Measurements from ENCODE around the gene ZNF334.

Gene ZNF334

DNA sequence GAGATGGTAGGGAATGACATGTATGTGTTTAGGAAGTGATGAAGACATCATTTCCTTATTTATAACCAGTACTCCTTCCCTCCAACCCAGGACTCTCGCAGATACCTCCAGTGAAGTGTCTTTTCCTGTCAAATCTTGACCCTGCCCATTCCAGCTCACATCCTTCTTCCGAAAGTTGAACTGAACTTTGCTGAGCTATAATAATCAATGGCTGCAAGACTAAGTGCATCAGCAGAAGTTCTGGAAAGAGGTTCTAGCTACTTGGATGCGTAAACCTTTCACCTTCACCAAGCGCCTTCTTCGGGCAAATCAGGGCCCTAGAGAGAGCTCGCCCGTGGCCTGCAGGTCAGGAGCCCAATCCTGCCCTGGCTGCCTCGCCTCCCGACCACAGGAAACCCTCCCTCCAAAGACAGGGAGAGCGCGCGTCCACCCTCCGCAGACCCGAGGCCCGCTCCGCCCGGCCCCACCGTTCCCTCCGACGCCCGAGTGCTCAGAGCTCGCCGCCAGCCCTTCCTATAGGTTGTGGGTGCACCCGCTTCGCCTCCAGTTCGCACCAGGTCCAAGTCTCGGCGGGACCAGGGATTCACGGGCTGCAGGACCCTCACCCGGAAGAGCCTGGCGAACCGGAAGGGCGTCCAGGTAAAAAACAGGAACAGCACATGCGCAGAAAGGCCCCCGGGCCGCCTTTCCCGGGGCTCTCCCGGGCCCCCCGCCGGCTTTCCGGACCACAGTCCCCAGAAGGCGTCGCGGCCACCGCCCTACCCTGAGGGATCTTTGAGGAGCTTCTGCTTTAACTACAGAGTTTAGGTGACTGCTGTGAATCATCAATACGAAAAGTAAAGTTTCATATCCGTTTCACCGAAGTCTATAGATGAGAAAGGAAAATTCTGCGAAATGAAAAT is at the start of gene ZNF334:
Gene ZNF334, minus strand, starts transcription at position 617 of the 902 bp plus-strand sequence. CDS start 1,457 bp downstream, outside the sequence.
- DNase-seq (ENCODE audit: low read depth), result no peak

DNA sequence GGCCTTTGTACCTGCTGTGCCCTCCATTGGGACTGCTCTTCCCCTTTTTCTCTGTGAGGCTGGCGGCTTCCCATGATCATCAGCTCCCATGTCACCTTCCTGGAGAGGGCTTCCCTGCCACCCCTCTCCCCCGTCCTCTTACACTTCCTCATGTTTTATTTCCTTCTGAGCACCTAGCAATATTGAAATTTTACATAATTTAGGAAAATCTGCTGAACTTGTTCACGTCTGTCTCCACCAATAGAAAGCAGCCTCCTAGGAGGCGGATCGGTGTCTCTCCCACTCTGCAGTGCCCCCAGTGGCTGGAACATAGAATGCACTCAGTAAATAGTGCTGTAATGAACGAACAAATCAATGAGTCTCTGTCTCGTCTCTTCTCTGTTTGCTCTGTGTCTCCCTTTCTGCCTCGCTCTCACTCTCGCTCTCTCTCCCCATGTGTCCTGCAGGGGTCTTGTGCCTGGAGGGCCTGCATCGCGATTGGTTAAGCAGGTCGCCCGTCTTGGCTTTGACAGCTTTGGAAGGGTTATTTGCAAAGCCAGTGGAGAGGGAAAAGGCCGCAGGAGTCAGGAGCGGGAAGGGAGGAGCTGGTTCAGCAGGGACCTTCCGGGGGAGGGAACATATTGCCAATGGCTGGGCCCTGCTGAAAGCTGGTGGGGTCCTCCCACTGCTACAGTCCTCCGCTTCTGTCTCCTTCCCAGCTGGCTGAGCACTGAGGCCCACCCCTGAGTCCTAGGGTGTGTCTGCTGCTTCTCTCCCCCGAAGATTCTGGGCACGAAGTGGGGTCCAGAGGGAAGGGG is 49.2 kb upstream of the ZNF334 start:
- peak; percentile 37 for DNase-seq (ENCODE audit: low read depth)

DNA sequence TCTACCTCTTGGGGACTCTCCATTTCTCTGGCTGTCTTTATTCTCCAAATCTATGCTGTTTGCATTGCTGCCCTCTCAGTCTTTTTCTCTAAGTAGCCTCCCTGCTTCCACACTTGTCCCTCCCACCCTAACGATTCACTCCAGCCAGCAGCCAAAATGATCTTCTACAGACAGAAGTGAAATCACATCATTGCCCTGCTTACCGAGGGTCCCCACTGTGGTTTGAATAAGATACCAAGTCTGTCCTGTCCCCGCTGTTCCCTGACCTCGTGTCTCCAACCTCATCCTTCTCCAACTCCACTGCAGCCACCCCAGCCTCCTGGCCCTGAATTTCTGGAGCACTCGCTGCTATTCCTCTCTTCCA is 48.6 kb upstream of the ZNF334 start:
- DNase-seq (ENCODE audit: low read depth), result no peak

DNA sequence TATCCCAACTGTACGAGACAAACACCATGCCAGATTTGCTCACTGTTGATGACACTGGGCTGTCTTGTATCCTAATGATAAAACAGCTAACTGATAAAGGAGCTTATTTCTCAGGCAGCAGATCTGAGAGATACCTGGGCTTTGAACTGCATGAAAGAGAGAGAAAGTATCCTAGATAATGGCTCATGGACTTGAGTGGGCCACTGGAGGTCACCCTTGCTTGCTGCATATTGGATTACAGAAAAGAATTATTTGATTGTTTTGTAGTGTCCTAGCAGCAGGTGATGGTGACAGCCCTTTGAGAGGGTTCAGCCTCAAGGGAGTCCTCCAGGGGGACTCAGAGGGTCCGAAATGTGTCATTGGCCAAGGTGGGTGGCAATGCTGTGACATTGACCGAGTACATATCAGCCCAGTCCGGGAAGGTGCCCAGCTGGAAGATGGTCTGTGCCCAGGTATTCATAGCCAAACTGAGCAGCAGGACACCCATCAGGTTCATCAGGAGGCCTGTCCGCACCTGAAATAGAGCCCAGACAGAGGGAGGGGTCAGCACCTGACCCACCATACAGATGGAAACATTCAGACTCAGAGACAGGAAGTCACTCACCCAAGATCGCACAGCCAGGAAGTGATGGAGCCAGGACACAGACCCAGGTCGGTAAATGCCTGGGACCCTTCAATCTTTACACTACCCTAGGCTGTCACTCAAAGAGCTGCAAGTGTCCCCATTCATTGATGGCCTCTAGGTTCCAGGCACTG is 46.5 kb upstream of the ZNF334 start:
- no peak for DNase-seq (ENCODE audit: low read depth)

DNA sequence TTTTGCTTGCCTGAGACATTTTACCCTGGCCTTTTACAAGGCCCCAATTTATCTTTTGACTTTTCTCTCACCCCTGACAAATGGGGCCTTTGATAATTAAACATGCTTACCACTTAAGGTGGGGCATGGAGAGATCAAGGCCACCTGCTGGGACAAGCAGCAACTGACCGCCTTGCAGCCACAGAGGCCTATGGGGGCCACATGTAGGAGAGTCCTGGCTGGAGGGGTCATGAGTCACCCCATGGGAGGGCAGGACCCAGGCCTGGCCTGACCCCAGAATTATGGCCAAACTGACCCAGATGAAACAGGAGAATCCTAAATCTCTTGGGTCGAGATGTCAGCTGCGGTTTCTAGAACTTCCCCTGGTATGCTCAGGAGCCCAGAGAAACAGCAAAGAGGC is 45.6 kb upstream of the ZNF334 start:
- no peak for DNase-seq (ENCODE audit: low read depth)

DNA sequence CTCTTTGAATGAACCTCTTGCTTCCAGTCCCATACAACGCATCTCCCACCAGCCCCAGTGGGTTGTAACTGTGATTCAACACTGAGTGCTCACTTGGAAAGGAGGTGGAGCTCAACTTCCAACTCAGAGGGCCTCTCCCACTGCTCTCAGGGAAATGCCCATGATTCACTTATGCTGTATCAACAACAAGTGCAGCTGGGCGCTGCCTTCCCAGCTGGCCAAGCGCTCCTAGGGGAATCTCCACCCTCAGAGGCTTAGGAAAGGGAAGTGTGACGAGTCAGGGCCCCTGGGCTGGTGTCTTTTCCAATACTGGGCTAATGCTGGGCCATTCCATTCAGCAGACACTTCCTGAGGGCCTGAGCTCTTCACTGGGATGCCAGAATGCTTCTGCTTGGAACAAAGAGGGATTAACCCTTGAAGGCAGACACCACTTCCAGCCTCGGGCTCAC is 45.2 kb upstream of the ZNF334 start:
- DNase-seq (ENCODE audit: low read depth), result no peak

DNA sequence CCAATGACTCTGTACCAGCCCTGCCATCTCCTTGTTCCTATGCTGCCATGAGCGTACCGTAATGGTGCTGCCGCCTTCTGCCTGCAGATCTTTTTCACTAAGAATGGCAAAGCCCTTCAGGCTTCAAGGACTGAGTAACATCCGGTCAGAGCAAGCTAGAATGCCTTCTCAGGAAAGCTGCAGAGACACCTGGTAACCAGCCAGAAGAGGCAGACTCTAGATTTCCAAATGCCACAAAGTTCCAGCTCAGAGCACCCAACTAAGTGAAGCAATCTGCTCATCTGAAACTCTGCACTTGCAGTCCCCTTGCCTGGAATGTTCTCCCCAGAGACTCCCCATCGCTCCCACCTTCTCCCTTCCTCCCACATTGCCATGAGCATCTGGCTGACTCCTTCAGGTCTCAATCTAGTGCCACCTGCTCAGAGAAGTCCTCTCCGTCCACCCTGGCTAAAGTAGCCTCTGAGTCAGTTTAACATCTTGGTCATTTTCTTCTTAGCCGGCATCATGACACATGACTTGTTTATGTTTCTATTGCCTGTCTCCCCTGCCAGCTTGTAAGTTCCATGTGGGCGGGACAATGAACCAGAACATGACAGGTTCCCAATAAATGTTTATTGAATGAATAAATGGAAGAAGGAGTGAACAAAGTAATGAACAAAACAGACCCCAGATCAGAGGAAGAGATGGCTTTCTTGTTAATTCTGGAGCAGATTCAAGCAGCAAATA is 44.0 kb upstream of the ZNF334 start:
- DNase-seq (ENCODE audit: low read depth), result no peak

DNA sequence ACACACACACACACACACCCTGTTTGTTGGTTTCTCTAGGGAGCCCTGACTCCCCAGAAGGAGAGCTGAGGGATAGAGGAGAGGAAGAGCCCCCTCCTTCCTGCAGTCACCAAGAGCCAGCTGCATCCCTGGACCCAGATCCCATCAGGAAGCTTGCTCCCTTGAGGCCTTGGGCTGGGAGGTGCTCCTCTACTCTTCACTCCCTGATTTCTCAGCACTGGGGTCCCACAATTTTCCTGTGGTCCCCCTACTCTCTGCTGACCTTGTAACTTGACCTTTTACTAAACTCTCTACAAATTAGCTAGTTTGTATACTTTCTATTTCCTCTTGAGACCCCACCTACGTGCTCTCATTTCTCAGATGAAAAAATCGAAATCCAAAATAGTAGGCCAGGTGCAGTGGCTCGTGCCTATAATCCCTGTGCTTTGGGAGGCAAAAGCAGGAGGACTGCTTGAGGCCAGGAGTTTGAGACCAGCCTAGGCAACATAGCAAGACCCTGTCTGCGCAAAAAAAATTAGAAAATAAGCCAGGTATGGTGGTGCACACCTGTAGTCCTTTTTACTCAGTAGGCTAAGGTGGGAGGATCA is 42.1 kb upstream of the ZNF334 start:
- DNase-seq (ENCODE audit: low read depth), result no peak

DNA sequence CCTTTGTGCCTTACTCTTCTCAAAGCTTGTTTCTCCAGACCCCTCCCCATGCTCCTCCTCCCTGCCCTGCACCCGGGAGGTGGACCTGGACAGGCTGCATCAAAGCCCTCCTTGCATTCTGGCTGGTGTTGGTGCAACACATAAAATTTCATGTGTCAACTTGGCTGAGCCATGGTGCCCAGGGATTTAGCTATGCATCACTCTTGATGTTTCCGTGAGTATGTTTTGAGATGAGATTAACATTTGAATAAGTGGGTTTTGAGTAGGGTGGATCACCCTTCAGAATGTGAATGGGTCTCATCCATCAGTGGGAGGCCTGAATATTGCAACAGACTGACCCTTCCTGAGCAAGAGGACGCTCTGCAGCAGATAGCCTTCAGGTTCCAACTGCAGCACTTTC is 41.5 kb upstream of the ZNF334 start:
- DNase-seq (ENCODE audit: low read depth), result no peak

DNA sequence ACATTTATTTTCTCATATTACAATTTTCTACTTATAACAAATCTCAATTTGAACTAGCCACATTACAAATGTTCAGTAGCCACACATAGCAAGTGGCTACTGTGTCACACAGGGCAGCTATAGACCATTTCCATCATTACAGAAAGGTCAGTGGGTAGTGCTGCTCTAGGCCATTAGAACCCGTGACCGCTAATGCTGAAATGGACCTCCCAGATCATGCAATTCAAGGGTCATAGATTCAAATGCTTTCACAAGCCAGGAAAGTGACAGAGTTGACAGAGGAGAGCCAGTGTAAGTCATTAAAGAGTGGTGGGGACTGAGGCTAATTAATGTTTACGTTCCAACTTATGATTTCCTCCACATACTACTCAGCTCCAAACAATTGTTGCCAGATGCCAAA is 40.6 kb upstream of the ZNF334 start:
- no peak for DNase-seq (ENCODE audit: low read depth)

DNA sequence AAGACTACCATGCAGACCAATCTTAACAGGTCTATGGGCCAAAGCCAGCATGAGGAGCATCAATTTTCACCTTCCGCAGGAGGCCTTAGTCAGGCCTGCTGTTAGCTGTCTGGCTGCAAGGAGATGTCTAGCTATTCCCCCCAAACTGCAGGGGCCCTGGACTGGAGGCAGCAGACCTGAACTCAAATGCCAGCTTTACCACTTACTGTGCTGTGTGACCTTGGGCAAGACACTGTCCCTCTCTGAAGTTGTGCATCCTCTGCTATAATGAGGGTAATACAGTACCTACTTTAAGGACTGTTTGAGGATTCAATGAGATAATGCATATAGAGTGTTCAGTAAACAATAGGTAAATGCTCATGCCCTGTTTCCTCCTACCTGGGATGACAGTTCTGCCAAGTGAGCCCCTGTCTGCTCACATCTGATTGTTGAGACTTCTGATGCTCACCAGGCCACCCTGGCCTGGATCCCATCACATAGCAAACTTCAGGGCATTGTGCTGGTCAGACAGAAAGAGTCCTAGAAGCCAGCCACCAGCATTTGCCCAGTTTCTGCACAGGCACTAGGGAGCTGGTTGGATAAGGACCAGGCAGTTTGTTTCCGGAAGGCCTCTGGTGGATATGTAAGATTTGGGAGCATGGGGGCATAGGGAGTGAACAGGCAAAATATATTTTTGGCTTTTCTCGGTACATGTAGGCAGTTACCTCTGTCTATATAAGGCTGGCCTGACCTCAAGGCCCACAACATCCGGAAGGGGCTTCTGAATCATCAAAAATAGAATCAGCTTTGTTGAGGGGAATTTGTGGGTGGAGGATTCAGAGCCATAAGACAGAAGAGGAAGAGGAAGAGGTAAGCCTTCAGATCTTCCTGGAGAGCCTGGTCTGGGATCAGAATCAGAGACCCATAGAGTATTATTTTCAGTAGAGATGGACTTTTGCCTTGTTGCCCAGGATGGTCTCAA is 39.4 kb upstream of the ZNF334 start:
- DNase-seq (ENCODE audit: low read depth), result peak; percentile 27

DNA sequence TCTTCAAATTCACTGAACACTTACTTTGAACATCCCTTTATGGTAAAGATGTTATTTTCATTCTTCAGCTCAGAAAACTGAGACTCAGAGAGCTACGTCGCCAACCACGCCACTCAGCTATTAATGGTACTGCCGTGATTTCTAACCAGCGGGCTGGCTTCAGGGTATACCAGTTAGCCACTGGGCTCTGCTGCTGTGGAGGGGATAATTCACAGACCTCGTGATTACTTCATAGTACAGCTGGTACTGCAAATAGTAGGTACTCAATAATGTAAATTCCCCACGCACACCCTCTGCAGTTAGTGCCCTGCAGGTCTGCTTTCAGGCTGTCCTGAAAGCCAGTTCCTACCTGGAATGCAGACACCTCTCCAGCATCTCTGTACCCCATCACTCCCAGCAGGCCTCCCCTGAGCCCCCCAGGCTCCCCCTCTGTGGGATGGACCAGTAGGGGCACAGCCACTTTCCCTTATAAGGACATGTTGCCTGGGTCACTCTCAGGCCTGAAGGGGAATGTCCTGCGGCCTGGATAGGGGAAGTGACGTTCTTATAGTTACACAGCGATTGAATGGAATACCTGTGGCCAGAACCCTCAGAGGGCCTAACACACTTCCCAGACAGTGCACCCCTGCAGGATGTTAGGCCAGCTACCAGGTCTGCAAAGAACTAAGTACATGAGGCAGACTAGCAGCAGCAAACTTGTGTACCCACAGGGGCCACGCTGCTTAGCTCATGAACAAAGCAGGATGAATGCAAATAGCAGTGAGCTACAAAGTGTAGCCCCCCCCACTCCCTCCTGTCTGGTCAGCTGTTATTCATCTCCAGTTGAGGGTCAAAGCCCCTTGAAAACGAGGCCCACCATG is 38.4 kb upstream of the ZNF334 start:
- DNase-seq (ENCODE audit: low read depth), result no peak

DNA sequence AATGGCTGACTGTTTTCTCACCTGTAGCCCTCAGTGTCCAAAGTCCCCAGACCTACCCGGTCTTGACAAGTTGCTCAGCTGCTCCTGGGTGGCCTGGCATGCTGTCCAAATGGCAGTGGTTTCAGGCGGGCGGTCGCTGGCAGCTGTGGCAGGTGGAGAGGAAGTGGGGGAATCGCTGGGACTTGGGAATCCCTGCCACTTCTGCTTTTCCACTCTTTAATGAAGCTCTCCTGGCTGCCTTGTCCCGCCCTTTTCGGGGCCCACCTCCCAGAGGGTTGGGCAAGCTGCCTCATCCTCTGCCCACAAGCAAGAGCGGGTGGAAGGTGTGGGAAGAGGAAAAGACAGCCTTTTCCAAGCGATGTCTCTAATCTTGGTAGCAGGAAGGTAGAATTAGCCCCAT is 37.1 kb upstream of the ZNF334 start, which contains the start of gene OCSTAMP:
Gene OCSTAMP, minus strand, starts transcription at position 194 of the 400 bp plus-strand sequence. Its CDS starts 94 bp downstream, at position 100.
- DNase-seq (ENCODE audit: low read depth), result no peak

DNA sequence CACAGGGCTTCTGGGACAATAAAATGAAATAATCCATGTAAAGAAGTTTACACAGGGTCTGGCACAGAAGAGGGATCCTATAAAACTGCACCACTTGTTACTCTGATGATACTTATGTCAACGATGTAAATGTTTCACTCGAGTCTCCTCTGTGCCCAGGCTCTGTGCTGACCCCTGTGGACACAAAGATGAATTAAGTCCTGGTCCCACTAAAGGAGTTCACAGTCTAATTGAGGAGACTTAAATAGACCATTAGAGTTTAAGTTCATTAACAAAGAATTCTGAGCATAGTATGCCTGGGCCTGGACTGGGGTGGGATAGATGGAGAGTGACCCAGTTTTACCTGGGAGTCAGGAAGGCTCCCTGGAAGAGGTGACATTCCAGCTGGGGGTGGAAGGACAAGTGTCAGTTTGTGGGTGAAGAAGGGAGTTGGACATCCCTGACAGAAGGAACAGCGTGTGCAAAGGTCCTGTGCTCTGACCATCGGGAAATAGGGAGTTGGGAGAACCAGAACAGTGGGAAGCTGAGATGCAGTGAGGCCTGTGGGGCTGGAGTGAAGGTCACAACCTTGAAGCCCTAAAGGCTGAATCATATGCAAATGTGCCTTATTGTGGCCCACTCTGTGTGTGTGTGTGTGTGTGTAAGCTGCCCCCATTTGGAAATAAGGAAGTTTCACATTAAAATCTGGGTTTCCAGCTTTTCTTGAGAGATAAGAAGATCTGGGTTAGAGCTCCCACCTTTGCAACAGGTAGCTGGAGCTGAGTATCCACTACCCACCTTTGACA is 36.0 kb upstream of the ZNF334 start:
- DNase-seq (ENCODE audit: low read depth), result no peak

DNA sequence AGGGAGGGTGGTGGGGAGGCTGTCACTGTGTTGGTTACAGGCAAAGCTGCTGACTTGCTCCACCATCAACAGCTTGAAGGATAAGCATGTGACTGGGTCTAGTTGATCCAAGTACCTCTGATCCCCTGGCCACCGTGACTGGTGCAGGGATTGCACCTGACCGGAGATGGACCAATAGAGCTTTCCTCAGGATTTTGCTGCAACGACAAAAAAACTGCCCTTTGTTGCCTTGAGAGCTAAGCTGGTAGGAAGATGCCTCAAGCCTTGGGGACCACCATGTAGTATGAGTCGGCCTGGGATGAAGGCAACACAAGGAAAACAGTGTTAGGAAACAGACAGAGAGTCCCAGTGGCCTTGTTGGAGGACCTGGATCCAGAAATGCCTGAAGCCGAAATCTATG is 35.3 kb upstream of the ZNF334 start:
- no peak for DNase-seq (ENCODE audit: low read depth)

DNA sequence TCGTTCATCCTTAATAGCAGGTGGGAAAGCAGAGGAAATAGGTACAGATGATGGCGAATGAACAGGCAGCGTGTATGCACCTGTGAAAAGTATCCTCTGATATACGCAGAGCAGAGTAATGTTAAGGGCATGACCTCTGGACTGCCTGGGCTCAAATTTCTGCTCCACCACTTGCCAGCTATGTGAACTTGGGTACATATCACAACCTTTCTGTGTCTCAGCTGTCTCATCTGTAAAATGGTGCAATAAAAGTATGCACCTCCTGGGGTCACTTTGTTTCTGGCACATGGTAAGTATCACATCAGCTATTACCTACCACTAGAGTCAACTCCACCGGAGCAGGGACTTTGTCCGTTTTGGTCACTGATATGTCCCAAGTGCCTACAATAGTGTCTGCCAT is 34.6 kb upstream of the ZNF334 start:
- no peak for DNase-seq (ENCODE audit: low read depth)

DNA sequence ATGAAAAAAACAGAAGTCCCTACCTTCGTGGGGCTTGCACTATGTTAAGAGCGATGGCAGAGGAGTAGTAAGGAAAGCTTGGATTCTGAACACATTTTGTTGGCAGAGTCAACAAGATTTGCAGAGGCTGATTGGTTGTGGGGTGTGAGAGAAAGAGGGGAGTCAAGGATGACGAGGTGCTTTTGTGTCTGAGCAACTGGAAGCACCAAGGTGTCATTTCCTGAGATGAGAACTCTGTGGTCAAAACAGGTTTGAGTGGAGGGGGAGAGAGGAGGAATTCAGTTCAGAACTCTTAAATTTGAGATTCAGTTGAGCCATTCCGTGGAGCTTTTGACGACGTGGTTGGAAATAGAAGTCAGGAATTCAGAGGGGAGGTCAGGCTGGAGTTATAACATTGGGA is 33.6 kb upstream of the ZNF334 start:
- DNase-seq (ENCODE audit: low read depth), result no peak

DNA sequence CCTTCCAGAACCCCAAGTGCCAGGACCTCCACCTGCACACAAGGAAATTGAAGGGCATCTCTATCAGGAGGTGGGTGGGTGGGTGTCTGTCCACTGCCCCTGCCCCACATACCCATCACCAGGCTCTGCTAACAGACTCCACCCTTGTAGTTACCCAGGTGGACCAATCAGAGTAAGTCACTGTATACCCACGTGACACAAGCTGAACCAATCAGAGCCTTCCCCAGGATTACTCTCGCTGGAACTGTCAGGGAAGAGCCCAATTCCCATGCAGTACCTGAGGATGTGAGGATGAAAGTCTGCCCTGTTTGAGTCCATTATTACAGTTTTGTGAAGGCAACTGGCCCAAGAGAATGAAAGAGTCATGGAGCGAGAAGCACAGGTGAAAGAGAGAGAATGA is 32.9 kb upstream of the ZNF334 start:
- DNase-seq (ENCODE audit: low read depth), result no peak
